ENCODE data around the gene C2CD2. TPM values are rescaled to one million over a fixed set of nuclear protein-coding genes. Genes with fewer than 3 reads are reported as not detected.

The C2CD2 gene
- total RNA-seq, 2 experiments from 2014 or later: 8.2 to 8.8 TPM

DNA sequence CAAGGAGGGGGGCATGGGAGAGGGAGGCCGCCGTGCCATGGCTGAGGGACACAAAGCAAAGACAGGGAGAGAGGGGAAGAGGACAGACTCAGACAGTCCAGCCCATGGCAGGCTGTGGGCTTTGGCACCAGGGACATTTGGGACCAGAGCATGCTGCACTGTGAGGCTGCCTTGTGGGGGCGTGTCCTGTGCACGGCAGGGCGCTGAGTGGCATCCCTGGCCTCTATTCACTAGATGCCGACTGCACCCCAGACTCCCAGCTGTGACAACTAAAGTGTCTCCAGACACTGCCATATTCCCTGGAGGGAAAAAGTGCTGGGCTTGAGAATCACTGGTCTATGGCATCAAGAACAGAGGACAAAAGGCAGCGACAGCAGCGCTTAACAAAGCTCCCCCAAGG lies 56.1 kb downstream of the C2CD2 start:
- ChIA-PET POLR2A (no interaction called here), CTCF (no interaction called here)
- peaks cover 26% of the 10 kb centered on the region for H3K4me1 ChIP-seq (ENCODE audit: insufficient read depth, low read length)
- no peaks in the 10 kb centered on the region for H3K9me3 ChIP-seq (ENCODE audit: control insufficient read depth in 1 of 2, insufficient read depth in 1 of 2, low read length in 2 of 2)
- intact Hi-C loops (cut with DNase I, micrococcal nuclease): no loop called here
- ATAC-seq (ENCODE audit: poor library complexity) (no peak), DNase-seq (no peak)
- peaks cover 22% of the 10 kb centered on the region for H3K36me3 Mint-ChIP-seq (ENCODE audit: low read depth)
- peaks cover 32% of the 10 kb centered on the region for H3K4me1 Mint-ChIP-seq (ENCODE audit: low read depth)
- no peaks in the 10 kb centered on the region for H3K27me3 Mint-ChIP-seq
- H3K4me3 ChIP-seq (ENCODE audit: low read length): no peak overlapping the region
- no peaks in the 10 kb centered on the region for H3K9me3 Mint-ChIP-seq
- no peaks in the 10 kb centered on the region for H3K27me3 ChIP-seq (ENCODE audit: control insufficient read depth in 1 of 2, insufficient read depth in 2 of 2, low read length in 2 of 2)
- H3K4me3 Mint-ChIP-seq: no peak overlapping the region
- TF ChIP-seq, protein P1, sequence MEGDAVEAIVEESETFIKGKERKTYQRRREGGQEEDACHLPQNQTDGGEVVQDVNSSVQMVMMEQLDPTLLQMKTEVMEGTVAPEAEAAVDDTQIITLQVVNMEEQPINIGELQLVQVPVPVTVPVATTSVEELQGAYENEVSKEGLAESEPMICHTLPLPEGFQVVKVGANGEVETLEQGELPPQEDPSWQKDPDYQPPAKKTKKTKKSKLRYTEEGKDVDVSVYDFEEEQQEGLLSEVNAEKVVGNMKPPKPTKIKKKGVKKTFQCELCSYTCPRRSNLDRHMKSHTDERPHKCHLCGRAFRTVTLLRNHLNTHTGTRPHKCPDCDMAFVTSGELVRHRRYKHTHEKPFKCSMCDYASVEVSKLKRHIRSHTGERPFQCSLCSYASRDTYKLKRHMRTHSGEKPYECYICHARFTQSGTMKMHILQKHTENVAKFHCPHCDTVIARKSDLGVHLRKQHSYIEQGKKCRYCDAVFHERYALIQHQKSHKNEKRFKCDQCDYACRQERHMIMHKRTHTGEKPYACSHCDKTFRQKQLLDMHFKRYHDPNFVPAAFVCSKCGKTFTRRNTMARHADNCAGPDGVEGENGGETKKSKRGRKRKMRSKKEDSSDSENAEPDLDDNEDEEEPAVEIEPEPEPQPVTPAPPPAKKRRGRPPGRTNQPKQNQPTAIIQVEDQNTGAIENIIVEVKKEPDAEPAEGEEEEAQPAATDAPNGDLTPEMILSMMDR (IDR thresholded peaks at IDR 0.05): no peak
- no peak overlapping the region for H3K27ac ChIP-seq (ENCODE audit: low read depth in 1 of 2, low read length in 2 of 2)
- H3K27ac Mint-ChIP-seq: no peak overlapping the region
- H3K36me3 ChIP-seq (ENCODE audit: insufficient read depth, low read length): peaks cover 5% of the 10 kb centered on the region

- Histone ChIP-seq H3K27ac (ENCODE audit: low read depth in 1 of 2, low read length in 2 of 2) (no peak overlapping the region), H3K4me1 (ENCODE audit: insufficient read depth, low read length) (peaks cover 26% of the 10 kb centered on the region), H3K36me3 (ENCODE audit: insufficient read depth, low read length) (peaks cover 5% of the 10 kb centered on the region), H3K27me3 (ENCODE audit: control insufficient read depth in 1 of 2, insufficient read depth in 2 of 2, low read length in 2 of 2) (no peaks in the 10 kb centered on the region), H3K9me3 (ENCODE audit: control insufficient read depth in 1 of 2, insufficient read depth in 1 of 2, low read length in 2 of 2) (no peaks in the 10 kb centered on the region), H3K4me3 (ENCODE audit: low read length) (no peak overlapping the region)
- TF ChIP-seq, protein P1 (IDR thresholded peaks at IDR 0.05): no peak
- Mint-ChIP-seq H3K4me1 (ENCODE audit: low read depth) (peaks cover 32% of the 10 kb centered on the region), H3K27ac (no peak overlapping the region), H3K9me3 (no peaks in the 10 kb centered on the region), H3K27me3 (no peaks in the 10 kb centered on the region), H3K4me3 (no peak overlapping the region), H3K36me3 (ENCODE audit: low read depth) (peaks cover 16% of the 10 kb centered on the region)
- POLR2A ChIA-PET: no interaction called here
- intact Hi-C loops (cut with DNase I, micrococcal nuclease): no loop called here
- ATAC-seq (ENCODE audit: poor library complexity) (no peak), DNase-seq (no peak)
- CTCF ChIA-PET: no interaction called here
These were observed 56.7 kb downstream of the C2CD2 start for GRCh38 chr21:41897047-41897669.

DNA sequence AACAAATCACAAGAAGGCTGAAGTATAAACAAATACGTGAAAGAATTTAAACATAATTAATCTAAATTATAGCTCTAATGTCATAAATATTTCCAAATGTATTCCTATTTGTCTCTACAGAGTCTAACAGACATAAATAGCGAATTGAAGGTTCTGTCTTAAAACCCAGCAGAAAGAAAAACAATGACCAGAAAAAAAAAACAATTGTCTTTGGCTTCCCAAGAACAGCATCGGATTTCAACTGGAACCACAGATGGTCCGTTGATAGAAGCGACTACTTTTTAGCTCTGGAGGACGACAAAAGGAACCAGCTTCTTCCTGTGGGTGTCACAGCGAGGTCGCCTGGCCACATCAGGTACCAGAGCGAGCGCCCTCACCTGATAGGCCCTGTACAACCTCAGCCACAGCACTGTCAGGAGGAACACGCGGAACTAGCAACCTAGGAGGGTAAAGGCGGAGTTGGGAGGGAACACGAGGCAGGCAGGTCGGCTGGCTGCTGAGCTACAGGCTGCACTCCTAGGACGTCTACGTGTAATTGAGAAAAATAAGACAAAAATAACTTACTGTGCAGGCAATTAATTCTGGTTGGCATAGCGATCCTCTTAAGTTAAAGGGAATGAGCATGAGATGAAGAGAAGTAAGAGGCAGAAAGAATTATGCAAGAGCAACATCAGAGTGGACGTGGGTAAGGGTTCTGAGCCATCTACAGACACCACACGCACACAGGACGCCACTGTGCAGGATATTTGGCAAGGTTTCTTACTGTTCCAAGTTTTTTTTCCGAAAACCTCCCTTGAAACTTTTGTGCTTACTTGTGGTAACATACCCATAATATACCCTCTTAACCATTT lies 58.0 kb downstream of the C2CD2 start:
- no peaks in the 10 kb centered on the region for H3K9me3 Mint-ChIP-seq
- H3K27me3 Mint-ChIP-seq: no peaks in the 10 kb centered on the region
- POLR2A ChIA-PET: interaction anchor here (0.7 to 1.6 kb wide), 5 partner anchors 16 to 631 kb away, joined by 3 to 13 read pairs (median 3); partner anchors contain the start of gene PRDM15
- Histone ChIP-seq H3K4me3 (ENCODE audit: low read length) (no peak overlapping the region), H3K9me3 (ENCODE audit: control insufficient read depth in 1 of 2, insufficient read depth in 1 of 2, low read length in 2 of 2) (no peaks in the 10 kb centered on the region), H3K4me1 (ENCODE audit: insufficient read depth, low read length) (peaks cover 26% of the 10 kb centered on the region), H3K36me3 (ENCODE audit: insufficient read depth, low read length) (peaks cover 2% of the 10 kb centered on the region), H3K27me3 (ENCODE audit: control insufficient read depth in 1 of 2, insufficient read depth in 2 of 2, low read length in 2 of 2) (no peaks in the 10 kb centered on the region), H3K27ac (ENCODE audit: low read depth in 1 of 2, low read length in 2 of 2) (no peak overlapping the region)
- H3K27ac Mint-ChIP-seq: peak overlapping the region; percentile 16
- DNase-seq: peak; percentile 33 to 85 (median 49)
- H3K4me3 Mint-ChIP-seq: peak overlapping the region; percentile 7
- TF ChIP-seq, protein P1 (IDR thresholded peaks at IDR 0.05): no peak
- intact Hi-C loops (cut with DNase I, micrococcal nuclease): no loop called here
- H3K36me3 Mint-ChIP-seq (ENCODE audit: low read depth): peaks cover 3% of the 10 kb centered on the region
- ATAC-seq (ENCODE audit: poor library complexity): peak; percentile 96
- CTCF ChIA-PET: interaction anchor here (1.0 to 1.2 kb wide), 2 partner anchors 16 to 212 kb away, joined by 3 to 4 read pairs; no protein-coding TSS in a partner anchor
- peaks cover 25% of the 10 kb centered on the region for H3K4me1 Mint-ChIP-seq (ENCODE audit: low read depth)
